LNCAP (cell line): ENCODE results near the gene NCKAP5.

Experiments
- CTCF ChIP-seq: fragments of 450-650 bp; IDR thresholded peaks from 2 replicates; pipeline ENCODE4 v1.5.1; 2017; ENCODE audit warnings: mild to moderate bottlenecking

NCKAP5 gene

GRCh38 chr2:132732694-132733093 lies 835.6 kb downstream of the NCKAP5 start:
- no peak for TF ChIP-seq CTCF

GRCh38 chr2:132731441-132731840 lies 836.8 kb downstream of the NCKAP5 start:
- TF ChIP-seq CTCF, result no peak

GRCh38 chr2:132730611-132731010 lies 837.7 kb downstream of the NCKAP5 start:
- no peak for TF ChIP-seq CTCF

GRCh38 chr2:132729522-132729921 lies 838.7 kb downstream of the NCKAP5 start:
- no peak for TF ChIP-seq CTCF

- TF ChIP-seq CTCF, result no peak
Measured at GRCh38 chr2:132726155-132726554, 842.1 kb downstream of the NCKAP5 start.

GRCh38 chr2:132725748-132726147 lies 842.5 kb downstream of the NCKAP5 start:
- TF ChIP-seq CTCF, result no peak

- TF ChIP-seq CTCF, result no peak
Measured at GRCh38 chr2:132725148-132725547, 843.1 kb downstream of the NCKAP5 start.

- no peak for TF ChIP-seq CTCF
Measured at GRCh38 chr2:132721938-132722337, 846.3 kb downstream of the NCKAP5 start.
